ENCODE measurements around the gene IFNA21.

GRCh38 chr9:21210311-21210710 is 43.9 kb upstream of the IFNA21 start:
- TF ChIP-seq YY1 (IDR thresholded peaks at IDR 0.05; ENCODE audit: insufficient read depth, insufficient read length) (no peak), ZNF274 (IDR thresholded peaks at IDR 0.05; ENCODE audit: low read depth, low read length) (no peak), SUZ12 (IDR thresholded peaks at IDR 0.05; ENCODE audit: extremely low read depth, insufficient read depth, insufficient read length) (no peak)

Data from NT2/D1 (cell line).